ENCODE data around the gene TCEAL7. TPM values are rescaled to one million over a fixed set of nuclear protein-coding genes. Genes with fewer than 3 reads are reported as not detected.
"Not testable (repeated sequence)": the region's sequence is repeated elsewhere in the genome, so short reads cannot be mapped to it uniquely, and the experiment has no call there.

The TCEAL7 gene
- 10 to 100 TPM in 1 of 2 donors, 1 to 10 TPM in 1; 7.5 to 11.6 TPM for total RNA-seq
- long read RNA-seq, donor 1, partial matches to known transcripts = 0 of 2 reads
- long read RNA-seq, donor 1, other reads (novel, unspliced or antisense) = 0 of 2 reads
- long read RNA-seq, donor 2, transcript TCEAL7-202 (3 exons, 852 nt) = major isoform, 6 of 10 reads
- long read RNA-seq, donor 2, partial matches to known transcripts = 0 of 10 reads
- long read RNA-seq, donor 2, other reads (novel, unspliced or antisense) = 2 of 10 reads

GRCh38 chrX:103329991-103330390, at the start of gene TCEAL7:
TSS of gene TCEAL7 (plus strand) at chrX:103330239. CDS start at chrX:103331404, 1,165 bp downstream.
- intact Hi-C loops (cut with DNase I) = no loop called here
- DNase-seq (ENCODE audit: low spot score) = no peak

- intact Hi-C loops (cut with DNase I) = no loop called here
- DNase-seq (ENCODE audit: low spot score) = no peak
These were observed 36.9 kb upstream of the TCEAL7 start for GRCh38 chrX:103293118-103293517.

- no peak for DNase-seq (ENCODE audit: low spot score)
- intact Hi-C loops (cut with DNase I) = no loop called here
These were observed 25.3 kb upstream of the TCEAL7 start for GRCh38 chrX:103304705-103305104.

GRCh38 chrX:103305666-103306065, 24.4 kb upstream of the TCEAL7 start:
- intact Hi-C loops (cut with DNase I) = not testable (repeated sequence)

GRCh38 chrX:103309860-103310554, 20.0 kb upstream of the TCEAL7 start:
- DNase-seq (ENCODE audit: low spot score) = no peak
- intact Hi-C loops (cut with DNase I) = no loop called here

More at GRCh38 chrX:103305666-103306065, 24.4 kb upstream of the TCEAL7 start:
- not testable (repeated sequence) for DNase-seq (ENCODE audit: low spot score)

- intact Hi-C loops (cut with DNase I) = no loop called here
- DNase-seq (ENCODE audit: low spot score) = peak; percentile 85
These were observed 19.3 kb upstream of the TCEAL7 start, which contains the start of gene BEX2 for GRCh38 chrX:103310555-103311398. TSS of gene BEX2 (minus strand) at chrX:103310990. CDS start at chrX:103309976, 1,014 bp downstream.

GRCh38 chrX:103311399-103311780, 18.6 kb upstream of the TCEAL7 start:
- intact Hi-C loops (cut with DNase I) = no loop called here
- DNase-seq (ENCODE audit: low spot score) = no peak

GRCh38 chrX:103330681-103331288, 746 bp downstream of the TCEAL7 start:
- intact Hi-C loops (cut with DNase I) = no loop called here
- DNase-seq (ENCODE audit: low spot score) = no peak

- intact Hi-C loops (cut with DNase I) = no loop called here
- no peak for DNase-seq (ENCODE audit: low spot score)
These were observed 8.6 kb downstream of the TCEAL7 start for GRCh38 chrX:103338663-103339062.

GRCh38 chrX:103343105-103343504, 13.1 kb downstream of the TCEAL7 start:
- intact Hi-C loops (cut with DNase I) = loop anchor here in 1 of 2 donors (10.0 kb wide), 1 partner anchor 122 kb away; no protein-coding TSS in a partner anchor
- DNase-seq (ENCODE audit: low spot score) = no peak

GRCh38 chrX:103344606-103345005, 14.6 kb downstream of the TCEAL7 start:
- DNase-seq (ENCODE audit: low spot score) = no peak
- intact Hi-C loops (cut with DNase I) = loop anchor here in 1 of 2 donors (10.0 kb wide), 1 partner anchor 120 kb away; no protein-coding TSS in a partner anchor

- DNase-seq (ENCODE audit: low spot score) = no peak
- intact Hi-C loops (cut with DNase I) = loop anchor here in 1 of 2 donors (10.0 kb wide), 1 partner anchor 117 kb away; no protein-coding TSS in a partner anchor
These were observed 17.8 kb downstream of the TCEAL7 start for GRCh38 chrX:103347682-103348397.

- DNase-seq (ENCODE audit: low spot score) = peak; percentile 85
- intact Hi-C loops (cut with DNase I) = no loop called here
These were observed 26.2 kb downstream of the TCEAL7 start, which contains the start of gene TCEAL9 for GRCh38 chrX:103356130-103356798. TSS of gene TCEAL9 (plus strand) at chrX:103356506. CDS start at chrX:103357685, 1,179 bp downstream.

- intact Hi-C loops (cut with DNase I) = no loop called here
These were observed 26.8 kb downstream of the TCEAL7 start for GRCh38 chrX:103356858-103357257.

GRCh38 chrX:103357871-103358270, 27.8 kb downstream of the TCEAL7 start:
- no peak for DNase-seq (ENCODE audit: low spot score)

More at GRCh38 chrX:103356858-103357257, 26.8 kb downstream of the TCEAL7 start:
- no peak for DNase-seq (ENCODE audit: low spot score)

GRCh38 chrX:103359605-103360004, 29.6 kb downstream of the TCEAL7 start:
- intact Hi-C loops (cut with DNase I); DNase-seq (ENCODE audit: low spot score): not testable (repeated sequence)

More at GRCh38 chrX:103357871-103358270, 27.8 kb downstream of the TCEAL7 start:
- intact Hi-C loops (cut with DNase I) = no loop called here

- DNase-seq (ENCODE audit: low spot score) = no peak
- intact Hi-C loops (cut with DNase I) = no loop called here
These were observed 30.1 kb downstream of the TCEAL7 start for GRCh38 chrX:103360092-103360491.

GRCh38 chrX:103360916-103361315, 30.9 kb downstream of the TCEAL7 start:
- no peak for DNase-seq (ENCODE audit: low spot score)
- intact Hi-C loops (cut with DNase I) = no loop called here

Measured in posterior vena cava (tissue), 2 donors.